Smooth muscle cell (in vitro differentiated cells): Measurements from ENCODE around the gene MAP1LC3B2. TPM values are rescaled to one million over a fixed set of nuclear protein-coding genes. Genes with fewer than 3 reads are reported as not detected.
"Not testable (repeated sequence)": the region's sequence is repeated elsewhere in the genome, so short reads cannot be mapped to it uniquely, and the experiment has no call there.

ENCODE experiments used
- DNase-seq: peaks from one replicate; lab custom pipeline; 2025; ENCODE audit not compliant: unreplicated experiment; lab: John Stamatoyannopoulos, UW
- H2AFZ ChIP-seq: fragments of 200-600 bp; sonication (generic); 2 replicates; pipeline ENCODE4 v1.6.0; 2016; ENCODE audit warnings: antibody characterized with exemption, low read depth, mild to moderate bottlenecking
- H3F3A ChIP-seq: fragments of 200-600 bp; sonication (generic); 2 replicates; pipeline ENCODE4 v1.6.0; 2017; ENCODE audit warnings: antibody characterized with exemption, low read depth
- H3K27ac ChIP-seq: fragments of 200-600 bp; sonication (generic); 2 replicates; pipeline ENCODE4 v1.5.1; 2016; ENCODE audit warnings: low read depth, mild to moderate bottlenecking
- H3K27me3 ChIP-seq: fragments of 200-600 bp; sonication (generic); 2 replicates; pipeline ENCODE4 v1.6.1; 2016; ENCODE audit warnings: low read depth, mild to moderate bottlenecking
- H3K36me3 ChIP-seq: fragments of 200-600 bp; sonication (generic); 2 replicates; pipeline ENCODE4 v1.5.1; 2016; ENCODE audit warnings: low read depth
- H3K4me1 ChIP-seq: fragments of 200-600 bp; sonication (generic); 2 replicates; pipeline ENCODE4 v1.5.1; 2016; ENCODE audit warnings: low read depth
- H3K4me2 ChIP-seq: fragments of 200-600 bp; sonication (generic); 2 replicates; pipeline ENCODE4 v1.6.0; 2016; ENCODE audit warnings: mild to moderate bottlenecking
- H3K4me3 ChIP-seq: fragments of 200-600 bp; sonication (generic); 2 replicates; pipeline ENCODE4 v1.5.1; 2016; ENCODE audit warnings: mild to moderate bottlenecking
- H3K79me2 ChIP-seq: fragments of 200-600 bp; sonication (generic); 2 replicates; pipeline ENCODE4 v1.6.0; 2016; ENCODE audit warnings: low read depth, mild to moderate bottlenecking
- H3K9ac ChIP-seq: fragments of 200-600 bp; sonication (generic); 2 replicates; pipeline ENCODE4 v1.6.0; 2016; ENCODE audit warnings: low read depth
- H3K9me3 ChIP-seq: fragments of 200-600 bp; sonication (generic); replicated peaks from 2 replicates; pipeline ENCODE4 v1.5.1; 2016; ENCODE audit warnings: low read depth
- H4K20me1 ChIP-seq: fragments of 200-600 bp; sonication (generic); 2 replicates; pipeline ENCODE4 v1.6.0; 2016; ENCODE audit warnings: low read depth
- WGBS: methylation state at CpG from one replicate; pipeline ENCODE4 v1.1.7; 2016; ENCODE audit warnings: low lambda C conversion rate; 5-methylcytosine and 5-hydroxymethylcytosine counted together
- polyA plus RNA-seq: library from polyadenylated mRNA; unstranded; fragments of >200 nt; fragmentation: Nextera tagmentation; extraction: Ambion mirVana; gene quantifications from 2 replicates; pipeline ENCODE4 v1.2.1, GENCODE V29; 2016
- total RNA-seq: library from RNA; depleted of rRNA; stranded (reverse); fragments of >200 nt; gene quantifications from 2 replicates; pipeline ENCODE4 v1.2.3, GENCODE V29; 2014
- TF ChIP-seq, protein P1 (sequence below): fragments of 200-600 bp; sonication (generic); IDR thresholded peaks from 2 replicates; pipeline ENCODE4 v1.5.1; 2017; ENCODE audit warnings: borderline replicate concordance, mild to moderate bottlenecking, antibody characterized with exemption; ENCODE audit not compliant: insufficient read depth, poor library complexity, severe bottlenecking

MAP1LC3B2 gene
- total and polyA plus RNA-seq, 2 experiments from 2014 or later, result 0.31 to 4.2 TPM

DNA sequence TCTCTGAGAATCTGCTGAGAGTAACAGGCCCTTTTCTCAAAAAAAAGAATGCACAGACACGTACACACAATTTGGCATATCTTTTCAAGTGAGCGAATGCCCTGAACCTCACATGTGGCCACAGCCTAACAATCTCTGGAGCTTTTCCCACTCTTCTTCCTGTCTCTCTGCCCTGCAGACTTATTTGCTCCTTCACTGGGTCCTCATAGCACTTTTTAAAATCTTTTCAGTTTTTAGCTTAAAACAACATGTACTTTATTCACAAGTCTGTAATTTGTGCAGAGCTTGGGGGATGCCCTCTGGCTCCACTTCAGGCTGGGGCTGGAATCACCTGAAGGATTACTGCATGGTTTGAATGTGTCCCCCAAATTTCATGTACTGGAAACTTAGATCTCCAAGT, 9.0 kb downstream of the MAP1LC3B2 start:
- DNase-seq, result no peak
- 85% methylated on average over 2 of the region's 2 CpGs for WGBS
- Histone ChIP-seq H3K4me3 (no peak overlapping the region), H3K9me3 (no peaks in the 10 kb centered on the region), H4K20me1 (no peaks in the 10 kb centered on the region), H3F3A (no peaks in the 10 kb centered on the region), H2AFZ (no peak overlapping the region), H3K27ac (no peak overlapping the region), H3K9ac (no peak overlapping the region), H3K27me3 (no peaks in the 10 kb centered on the region), H3K79me2 (no peaks in the 10 kb centered on the region), H3K4me1 (peaks cover 4% of the 10 kb centered on the region), H3K36me3 (no peaks in the 10 kb centered on the region), H3K4me2 (no peak overlapping the region)
- TF ChIP-seq, protein P1, sequence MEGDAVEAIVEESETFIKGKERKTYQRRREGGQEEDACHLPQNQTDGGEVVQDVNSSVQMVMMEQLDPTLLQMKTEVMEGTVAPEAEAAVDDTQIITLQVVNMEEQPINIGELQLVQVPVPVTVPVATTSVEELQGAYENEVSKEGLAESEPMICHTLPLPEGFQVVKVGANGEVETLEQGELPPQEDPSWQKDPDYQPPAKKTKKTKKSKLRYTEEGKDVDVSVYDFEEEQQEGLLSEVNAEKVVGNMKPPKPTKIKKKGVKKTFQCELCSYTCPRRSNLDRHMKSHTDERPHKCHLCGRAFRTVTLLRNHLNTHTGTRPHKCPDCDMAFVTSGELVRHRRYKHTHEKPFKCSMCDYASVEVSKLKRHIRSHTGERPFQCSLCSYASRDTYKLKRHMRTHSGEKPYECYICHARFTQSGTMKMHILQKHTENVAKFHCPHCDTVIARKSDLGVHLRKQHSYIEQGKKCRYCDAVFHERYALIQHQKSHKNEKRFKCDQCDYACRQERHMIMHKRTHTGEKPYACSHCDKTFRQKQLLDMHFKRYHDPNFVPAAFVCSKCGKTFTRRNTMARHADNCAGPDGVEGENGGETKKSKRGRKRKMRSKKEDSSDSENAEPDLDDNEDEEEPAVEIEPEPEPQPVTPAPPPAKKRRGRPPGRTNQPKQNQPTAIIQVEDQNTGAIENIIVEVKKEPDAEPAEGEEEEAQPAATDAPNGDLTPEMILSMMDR, result no peak

DNA sequence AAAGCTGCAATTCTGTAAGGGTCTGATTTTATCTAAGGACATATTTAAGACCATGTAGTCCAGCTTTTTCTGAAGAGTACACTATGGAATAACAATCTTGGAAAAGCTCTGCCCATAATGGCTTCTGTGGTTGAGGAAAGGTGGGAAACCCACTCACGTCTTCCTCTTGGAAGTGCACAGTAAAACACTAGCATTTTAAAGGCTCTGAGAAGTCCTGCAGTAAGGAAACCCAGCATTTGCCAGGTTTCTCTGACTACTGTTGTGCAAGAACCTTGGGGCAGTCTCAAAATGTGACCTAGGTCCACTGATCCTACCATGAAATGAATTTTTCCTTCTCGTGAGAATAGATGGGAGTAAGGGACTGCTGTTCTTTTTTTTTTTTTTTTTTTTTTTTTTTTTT, 11.9 kb downstream of the MAP1LC3B2 start:
- H2AFZ ChIP-seq, result no peak overlapping the region
- H3K9me3 ChIP-seq, result no peaks in the 10 kb centered on the region
- no peaks in the 10 kb centered on the region for H3F3A ChIP-seq
- no peaks in the 10 kb centered on the region for H3K79me2 ChIP-seq
- peaks cover 4% of the 10 kb centered on the region for H3K4me1 ChIP-seq
- no peak overlapping the region for H3K27ac ChIP-seq
- TF ChIP-seq, protein P1, result no peak
- no peak for DNase-seq
- no peak overlapping the region for H3K4me2 ChIP-seq
- WGBS, result 96% methylated on average over 2 of the region's 2 CpGs
- H3K4me3 ChIP-seq, result no peak overlapping the region
- H3K36me3 ChIP-seq, result no peaks in the 10 kb centered on the region
- no peak overlapping the region for H3K9ac ChIP-seq
- no peaks in the 10 kb centered on the region for H4K20me1 ChIP-seq
- no peaks in the 10 kb centered on the region for H3K27me3 ChIP-seq

DNA sequence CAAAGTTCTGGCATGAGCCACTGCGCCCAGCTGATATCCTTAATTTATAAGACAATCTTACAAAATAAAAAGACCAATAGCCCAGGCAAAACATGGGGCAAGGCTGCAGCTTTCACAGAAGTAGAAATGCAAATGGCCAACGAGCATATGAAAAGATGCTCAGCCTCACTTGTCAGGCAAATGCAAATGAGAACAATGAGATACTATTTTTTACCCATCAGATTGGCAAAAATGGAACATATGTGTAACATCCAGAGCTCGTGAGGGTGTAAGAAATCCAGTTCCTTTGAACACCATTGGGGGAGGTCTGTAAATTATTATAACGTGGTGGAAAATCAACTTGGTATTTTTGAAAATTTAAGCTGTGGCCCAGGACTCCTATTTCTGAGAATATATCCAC, 14.6 kb downstream of the MAP1LC3B2 start:
- Histone ChIP-seq H3K4me2 (no peak overlapping the region), H3K36me3 (no peaks in the 10 kb centered on the region), H3F3A (no peaks in the 10 kb centered on the region), H3K4me1 (no peaks in the 10 kb centered on the region), H3K4me3 (no peak overlapping the region), H3K27ac (no peak overlapping the region), H2AFZ (no peak overlapping the region), H3K9ac (no peak overlapping the region), H3K9me3 (no peaks in the 10 kb centered on the region), H3K79me2 (no peaks in the 10 kb centered on the region), H3K27me3 (no peaks in the 10 kb centered on the region), H4K20me1 (no peaks in the 10 kb centered on the region)
- 95% methylated on average over 4 of the region's 4 CpGs for whole genome bisulfite sequencing
- no peak for DNase-seq
- TF ChIP-seq, protein P1, result no peak

DNA sequence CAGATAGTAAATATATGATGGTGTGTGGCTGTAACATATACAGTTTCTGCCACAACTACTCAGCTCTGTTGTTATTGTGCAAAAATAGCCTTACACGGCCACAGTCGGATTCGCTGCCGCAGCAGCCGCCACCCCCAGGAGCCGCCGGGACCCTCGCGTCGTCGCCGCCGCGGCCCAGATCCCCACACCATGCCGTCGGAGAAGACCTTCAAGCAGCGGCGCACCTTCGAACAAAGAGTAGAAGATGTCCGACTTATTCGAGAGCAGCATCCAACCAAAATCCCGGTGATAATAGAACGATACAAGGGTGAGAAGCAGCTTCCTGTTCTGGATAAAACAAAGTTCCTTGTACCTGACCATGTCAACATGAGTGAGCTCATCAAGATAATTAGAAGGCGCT, 16.6 kb downstream of the MAP1LC3B2 start:
- 93% methylated on average over 24 of the region's 24 CpGs for WGBS

More for the DNA sequence above, 16.6 kb downstream of the MAP1LC3B2 start:
- not testable (repeated sequence) for H3K27ac ChIP-seq, DNase-seq, H3K4me2 ChIP-seq, H3K4me3 ChIP-seq, H4K20me1 ChIP-seq, H3K27me3 ChIP-seq, H3K4me1 ChIP-seq, H3K9ac ChIP-seq, H3K79me2 ChIP-seq, H2AFZ ChIP-seq, H3K36me3 ChIP-seq, H3K9me3 ChIP-seq, H3F3A ChIP-seq
